GM12878 (cell line): Measurements from ENCODE around the gene CAPZB. TPM values are rescaled to one million over a fixed set of nuclear protein-coding genes. Genes with fewer than 3 reads are reported as not detected.

Experiments used
- CBX3 ChIP-seq: fragments of 200-600 bp; sonication (generic); IDR thresholded peaks from 2 replicates; pipeline ENCODE4 v1.6.1; 2016; ENCODE audit warnings: low read depth, borderline replicate concordance
- CBX5 ChIP-seq: sonication (generic); IDR thresholded peaks from 2 replicates; pipeline ENCODE4 v1.6.1; 2016; ENCODE audit warnings: low read depth, moderate library complexity, mild to moderate bottlenecking, inconsistent platforms
- CEBPB ChIP-seq, 2 experiments: fragments of 150-350 bp in 1 of 2; IDR thresholded peaks; 2 replicates each; pipeline ENCODE4 v1.6.1; 2012 to 2014; ENCODE audit warnings: low read depth in 2 of 2, low read length in 2 of 2, borderline replicate concordance in 1 of 2, inconsistent platforms in 1 of 2
- CHD4 ChIP-seq: fragments of 200-600 bp; sonication (generic); IDR thresholded peaks from 2 replicates; pipeline ENCODE4 v1.6.1; 2016; ENCODE audit warnings: mild to moderate bottlenecking
- CREB1 ChIP-seq: IDR thresholded peaks from 2 replicates; pipeline ENCODE4 v1.6.1; 2012; ENCODE audit warnings: low read depth, mild to moderate bottlenecking, inconsistent platforms
- E4F1 ChIP-seq: fragments of 450-650 bp; IDR thresholded peaks from 2 replicates; pipeline ENCODE4 v1.6.1; 2018; ENCODE audit warnings: borderline replicate concordance, mild to moderate bottlenecking; ENCODE audit not compliant: partially characterized antibody
- HDAC6 ChIP-seq: fragments of 200-600 bp; sonication (generic); IDR thresholded peaks from one replicate; pipeline ENCODE4 v1.8.0; 2017; ENCODE audit warnings: antibody characterized with exemption; ENCODE audit not compliant: unreplicated experiment
- MAX ChIP-seq: IDR thresholded peaks from 2 replicates; pipeline ENCODE4 v1.6.1; 2012; ENCODE audit warnings: low read depth, low read length, improper control_type of control experiment
- MYB ChIP-seq: fragments of 150-350 bp; IDR thresholded peaks from 2 replicates; pipeline ENCODE4 v1.6.1; 2014; ENCODE audit warnings: mild to moderate bottlenecking, low read depth, low read length, borderline replicate concordance
- NR2C1 ChIP-seq: fragments of 450-650 bp; IDR thresholded peaks from 2 replicates; pipeline ENCODE4 v1.6.1; 2017; ENCODE audit warnings: antibody characterized with exemption, mild to moderate bottlenecking, moderate library complexity
- NR2C2 ChIP-seq: IDR thresholded peaks from 2 replicates; pipeline ENCODE4 v1.6.1; 2011; ENCODE audit warnings: borderline replicate concordance, low read depth; ENCODE audit not compliant: control insufficient read depth, insufficient read length
- PAX8 ChIP-seq: fragments of 450-650 bp; IDR thresholded peaks from 2 replicates; pipeline ENCODE4 v1.6.1; 2017; ENCODE audit warnings: mild to moderate bottlenecking, moderate library complexity
- POU2F2 ChIP-seq: IDR thresholded peaks from 3 replicates; pipeline ENCODE4 v1.6.1; 2011; ENCODE audit warnings: low read depth, mild to moderate bottlenecking, low read length, borderline replicate concordance
- RBBP5 ChIP-seq: fragments of 200-600 bp; sonication (generic); conservative IDR thresholded peaks from 2 replicates; pipeline ENCODE4 v1.6.1; 2016
- TCF12 ChIP-seq: IDR thresholded peaks from 2 replicates; pipeline ENCODE4 v1.6.1; 2011; ENCODE audit warnings: low read depth, mild to moderate bottlenecking, low read length
- TCF3 ChIP-seq: IDR thresholded peaks from 2 replicates; pipeline ENCODE4 v1.6.1; 2012; ENCODE audit warnings: low read depth, mild to moderate bottlenecking, low read length, borderline replicate concordance; ENCODE audit not compliant: insufficient read depth
- WRNIP1 ChIP-seq: IDR thresholded peaks from 2 replicates; pipeline ENCODE4 v1.6.1; 2011; ENCODE audit warnings: low read depth, low read length, improper control_type of control experiment, borderline replicate concordance
- polyA plus RNA-seq, 11 experiments: library from polyadenylated mRNA; depleted of rRNA in 4 of 11; unstranded in 6 of 11; stranded (reverse) in 5 of 11; fragments of >200 nt; fragmentation: Nextera tagmentation in 4 of 11; fragmentation: Illumina TruSeq in 1 of 11; extraction: Ambion mirVana in 4 of 11; extraction: Trizol in 1 of 11; gene quantifications; 1 replicate in 1 of 11; 2 replicates in 10 of 11; pipeline versions ENCODE4 v1.2.1 to v1.2.3, GENCODE V29; 2011 to 2016; ENCODE audit warnings: inconsistent platforms in 2 of 11, missing spikeins in 2 of 11, low read depth in 1 of 11
- total RNA-seq, 4 experiments: library from RNA; depleted of rRNA in 3 of 4; stranded (reverse); fragments of >200 nt in 3 of 4; fragmentation: Illumina TruSeq in 1 of 4; extraction: Trizol in 1 of 4; gene quantifications; 2 replicates each; pipeline versions ENCODE4 v1.2.1 to v1.2.3, GENCODE V29; 2013 to 2021
- TF ChIP-seq, protein P1 (sequence below): fragments of 450-650 bp; IDR thresholded peaks from 2 replicates; pipeline ENCODE4 v1.6.1; 2017; ENCODE audit warnings: mild to moderate bottlenecking
- TF ChIP-seq, protein P2 (sequence below): fragments of 450-650 bp; formaldehyde crosslinking; IDR thresholded peaks from 2 replicates; pipeline ENCODE4 v1.4.0; 2020; ENCODE audit warnings: mild to moderate bottlenecking, moderate library complexity
- TF ChIP-seq, protein P3 (sequence below): fragments of 450-650 bp; IDR thresholded peaks from 2 replicates; pipeline ENCODE4 v1.6.1; 2016; ENCODE audit warnings: mild to moderate bottlenecking

The CAPZB gene
- total and polyA plus RNA-seq, 10 of the 15 experiments (the other 5 are each of a cell fraction or from before 2014, with no cell fraction given) = 104 to 454 (median 213) TPM

GRCh38 chr1:19485362-19486187 is at the start of gene CAPZB (continued):
- TF ChIP-seq NR2C1 (peak; percentile 94), CREB1 (peak; percentile 51; the same call in 1 of the 2 replicates), TCF12 (0 out of 2 replicates have a peak, but pooled peaks have one; percentile 8), TCF3 (0 out of 2 replicates have a peak, but pooled peaks have one; percentile 38), MAX (peak; percentile 61), HDAC6 (no peak), POU2F2 (peak; percentile 47; the same call in 2 of the 3 replicates), PAX8 (no peak), CHD4 (no peak), CEBPB (IDR thresholded peaks at IDR 0.05; ENCODE audit: borderline replicate concordance in 1 of 2, low read depth in 2 of 2, low read length in 2 of 2) (no peak), WRNIP1 (0 out of 2 replicates have a peak, but pooled peaks have one; percentile 79), NR2C2 (no peak), CBX3 (no peak), CBX5 (no peak), E4F1 (no peak), MYB (no peak), RBBP5 (no peak)
- TF ChIP-seq, protein P1, sequence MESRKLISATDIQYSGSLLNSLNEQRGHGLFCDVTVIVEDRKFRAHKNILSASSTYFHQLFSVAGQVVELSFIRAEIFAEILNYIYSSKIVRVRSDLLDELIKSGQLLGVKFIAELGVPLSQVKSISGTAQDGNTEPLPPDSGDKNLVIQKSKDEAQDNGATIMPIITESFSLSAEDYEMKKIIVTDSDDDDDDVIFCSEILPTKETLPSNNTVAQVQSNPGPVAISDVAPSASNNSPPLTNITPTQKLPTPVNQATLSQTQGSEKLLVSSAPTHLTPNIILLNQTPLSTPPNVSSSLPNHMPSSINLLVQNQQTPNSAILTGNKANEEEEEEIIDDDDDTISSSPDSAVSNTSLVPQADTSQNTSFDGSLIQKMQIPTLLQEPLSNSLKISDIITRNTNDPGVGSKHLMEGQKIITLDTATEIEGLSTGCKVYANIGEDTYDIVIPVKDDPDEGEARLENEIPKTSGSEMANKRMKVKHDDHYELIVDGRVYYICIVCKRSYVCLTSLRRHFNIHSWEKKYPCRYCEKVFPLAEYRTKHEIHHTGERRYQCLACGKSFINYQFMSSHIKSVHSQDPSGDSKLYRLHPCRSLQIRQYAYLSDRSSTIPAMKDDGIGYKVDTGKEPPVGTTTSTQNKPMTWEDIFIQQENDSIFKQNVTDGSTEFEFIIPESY = no peak
- TF ChIP-seq, protein P2, sequence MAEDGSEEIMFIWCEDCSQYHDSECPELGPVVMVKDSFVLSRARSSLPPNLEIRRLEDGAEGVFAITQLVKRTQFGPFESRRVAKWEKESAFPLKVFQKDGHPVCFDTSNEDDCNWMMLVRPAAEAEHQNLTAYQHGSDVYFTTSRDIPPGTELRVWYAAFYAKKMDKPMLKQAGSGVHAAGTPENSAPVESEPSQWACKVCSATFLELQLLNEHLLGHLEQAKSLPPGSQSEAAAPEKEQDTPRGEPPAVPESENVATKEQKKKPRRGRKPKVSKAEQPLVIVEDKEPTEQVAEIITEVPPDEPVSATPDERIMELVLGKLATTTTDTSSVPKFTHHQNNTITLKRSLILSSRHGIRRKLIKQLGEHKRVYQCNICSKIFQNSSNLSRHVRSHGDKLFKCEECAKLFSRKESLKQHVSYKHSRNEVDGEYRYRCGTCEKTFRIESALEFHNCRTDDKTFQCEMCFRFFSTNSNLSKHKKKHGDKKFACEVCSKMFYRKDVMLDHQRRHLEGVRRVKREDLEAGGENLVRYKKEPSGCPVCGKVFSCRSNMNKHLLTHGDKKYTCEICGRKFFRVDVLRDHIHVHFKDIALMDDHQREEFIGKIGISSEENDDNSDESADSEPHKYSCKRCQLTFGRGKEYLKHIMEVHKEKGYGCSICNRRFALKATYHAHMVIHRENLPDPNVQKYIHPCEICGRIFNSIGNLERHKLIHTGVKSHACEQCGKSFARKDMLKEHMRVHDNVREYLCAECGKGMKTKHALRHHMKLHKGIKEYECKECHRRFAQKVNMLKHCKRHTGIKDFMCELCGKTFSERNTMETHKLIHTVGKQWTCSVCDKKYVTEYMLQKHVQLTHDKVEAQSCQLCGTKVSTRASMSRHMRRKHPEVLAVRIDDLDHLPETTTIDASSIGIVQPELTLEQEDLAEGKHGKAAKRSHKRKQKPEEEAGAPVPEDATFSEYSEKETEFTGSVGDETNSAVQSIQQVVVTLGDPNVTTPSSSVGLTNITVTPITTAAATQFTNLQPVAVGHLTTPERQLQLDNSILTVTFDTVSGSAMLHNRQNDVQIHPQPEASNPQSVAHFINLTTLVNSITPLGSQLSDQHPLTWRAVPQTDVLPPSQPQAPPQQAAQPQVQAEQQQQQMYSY (CRISPR knock-in tag) = no peak
- TF ChIP-seq, protein P3, sequence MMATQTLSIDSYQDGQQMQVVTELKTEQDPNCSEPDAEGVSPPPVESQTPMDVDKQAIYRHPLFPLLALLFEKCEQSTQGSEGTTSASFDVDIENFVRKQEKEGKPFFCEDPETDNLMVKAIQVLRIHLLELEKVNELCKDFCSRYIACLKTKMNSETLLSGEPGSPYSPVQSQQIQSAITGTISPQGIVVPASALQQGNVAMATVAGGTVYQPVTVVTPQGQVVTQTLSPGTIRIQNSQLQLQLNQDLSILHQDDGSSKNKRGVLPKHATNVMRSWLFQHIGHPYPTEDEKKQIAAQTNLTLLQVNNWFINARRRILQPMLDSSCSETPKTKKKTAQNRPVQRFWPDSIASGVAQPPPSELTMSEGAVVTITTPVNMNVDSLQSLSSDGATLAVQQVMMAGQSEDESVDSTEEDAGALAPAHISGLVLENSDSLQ = no peak
